Neutrophil (primary cell): ENCODE results near the gene NAV3.

ENCODE experiments used
- H3K27ac ChIP-seq: fragments of 200-600 bp; sonication (generic); 2 replicates; pipeline ENCODE4 v1.5.1; 2016; ENCODE audit warnings: mild to moderate bottlenecking, moderate library complexity
- H3K27me3 ChIP-seq: fragments of 200-600 bp; sonication (generic); 2 replicates; pipeline ENCODE4 v1.6.0; 2016; ENCODE audit warnings: mild to moderate bottlenecking
- H3K36me3 ChIP-seq: fragments of 200-600 bp; sonication (generic); 2 replicates; pipeline ENCODE4 v1.5.1; 2017
- H3K4me1 ChIP-seq, 2 experiments: fragments of 200-600 bp in 1 of 2; sonication (generic) in 1 of 2; 1 replicate in 1 of 2; 2 replicates in 1 of 2; pipeline versions ENCODE4 v1.5.1 to v1.6.1; 2013 to 2016; ENCODE audit warnings: low read depth in 1 of 2, low read length in 1 of 2, mild to moderate bottlenecking in 1 of 2, moderate library complexity in 1 of 2; ENCODE audit not compliant: control insufficient read depth in 1 of 2, insufficient read depth in 1 of 2
- H3K4me3 ChIP-seq, 2 experiments: fragments of 200-600 bp in 1 of 2; sonication (generic) in 1 of 2; 1 replicate in 1 of 2; 2 replicates in 1 of 2; pipeline ENCODE4 v1.5.1; 2013 to 2016; ENCODE audit warnings: low read depth in 1 of 2, low read length in 1 of 2, mild to moderate bottlenecking in 1 of 2, moderate library complexity in 1 of 2
- H3K9me3 ChIP-seq: fragments of 200-600 bp; sonication (generic); 2 replicates; pipeline ENCODE4 v1.5.1; 2016
- CTCF ChIP-seq: fragments of 200-600 bp; sonication (generic); IDR thresholded peaks from 2 replicates; pipeline ENCODE4 v1.5.1; 2016; ENCODE audit warnings: antibody characterized with exemption

The NAV3 gene

GRCh38 chr12:77830583-77831351 is at the start of gene NAV3:
NAV3 (plus strand) TSS chr12:77830894; CDS start chr12:77831462, 568 bp downstream.
- H3K4me3 ChIP-seq = no peak within 1 kb of the TSS
- no peaks in the 10 kb centered on the region for H3K27me3 ChIP-seq
- no peak for TF ChIP-seq CTCF
- no peaks in the 10 kb centered on the region for H3K9me3 ChIP-seq
- H3K27ac ChIP-seq = no peak within 1 kb of the TSS
- H3K36me3 ChIP-seq = no peaks in the 10 kb centered on the region
- no peaks in the 10 kb centered on the region for H3K4me1 ChIP-seq

GRCh38 chr12:77782034-77782433 is 48.7 kb upstream of the NAV3 start:
- no peak overlapping the region for H3K4me3 ChIP-seq
- H3K9me3 ChIP-seq = no peaks in the 10 kb centered on the region
- no peaks in the 10 kb centered on the region for H3K4me1 ChIP-seq
- no peak overlapping the region for H3K27ac ChIP-seq
- no peaks in the 10 kb centered on the region for H3K27me3 ChIP-seq
- TF ChIP-seq CTCF = no peak
- no peaks in the 10 kb centered on the region for H3K36me3 ChIP-seq

- Histone ChIP-seq H3K36me3 (no peaks in the 10 kb centered on the region), H3K27me3 (no peaks in the 10 kb centered on the region), H3K4me3 (no peak overlapping the region), H3K27ac (no peak overlapping the region), H3K9me3 (no peaks in the 10 kb centered on the region), H3K4me1 (no peaks in the 10 kb centered on the region)
- no peak for TF ChIP-seq CTCF
Measured at GRCh38 chr12:77782766-77783165, 47.9 kb upstream of the NAV3 start.

GRCh38 chr12:77785211-77785610 is 45.5 kb upstream of the NAV3 start:
- TF ChIP-seq CTCF = no peak
- H3K36me3 ChIP-seq = no peaks in the 10 kb centered on the region
- H3K4me1 ChIP-seq = no peaks in the 10 kb centered on the region
- no peaks in the 10 kb centered on the region for H3K27me3 ChIP-seq
- no peak overlapping the region for H3K27ac ChIP-seq
- no peaks in the 10 kb centered on the region for H3K9me3 ChIP-seq
- no peak overlapping the region for H3K4me3 ChIP-seq

GRCh38 chr12:77786675-77787074 is 44.0 kb upstream of the NAV3 start:
- no peaks in the 10 kb centered on the region for H3K27me3 ChIP-seq

More at GRCh38 chr12:77786675-77787074, 44.0 kb upstream of the NAV3 start:
- H3K9me3 ChIP-seq = no peaks in the 10 kb centered on the region
- H3K27ac ChIP-seq = no peak overlapping the region
- H3K4me3 ChIP-seq = no peak overlapping the region
- H3K4me1 ChIP-seq = no peaks in the 10 kb centered on the region
- H3K36me3 ChIP-seq = no peaks in the 10 kb centered on the region
- TF ChIP-seq CTCF = no peak
